Activated CD8-positive, alpha-beta memory T cell treated with anti-CD3 and anti-CD28 coated beads, Interleukin-2, amount 50 U/mL, for 48 hours (primary cell): ENCODE measurements around the gene KLHDC7A.

ENCODE experiments used
- DNase-seq: peaks from one replicate; pipeline ENCODE4 v3.0.0-alpha.2; 2020

Gene KLHDC7A

DNA sequence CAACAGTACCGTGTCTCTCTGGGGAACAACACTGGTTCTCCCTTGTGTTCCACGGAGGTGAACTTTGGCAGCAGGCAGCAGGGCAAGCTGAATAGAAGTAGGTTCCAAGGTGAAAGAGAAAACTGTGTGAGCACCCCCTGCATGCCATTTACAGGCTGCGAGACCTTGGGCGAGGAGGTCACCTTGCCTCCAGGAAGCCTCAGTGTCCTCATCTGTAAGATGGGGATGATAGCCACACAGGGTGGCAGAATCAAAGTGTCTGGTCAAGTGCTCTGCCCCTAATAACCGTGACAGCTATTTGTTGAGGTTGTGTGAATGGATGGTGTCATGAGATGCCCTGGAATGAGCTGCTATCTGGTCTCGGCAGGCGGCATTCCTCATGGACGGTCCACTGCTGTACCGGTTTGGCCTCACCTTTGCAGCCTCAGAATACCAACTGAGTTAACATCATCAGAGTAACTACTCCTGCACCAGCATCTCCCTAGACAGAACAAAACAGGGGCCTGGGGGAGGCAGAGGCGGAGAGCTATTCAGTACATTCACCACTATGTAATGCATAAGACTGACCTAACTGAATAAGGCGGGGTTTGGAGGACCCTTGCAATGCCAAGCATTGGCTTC lies 7.4 kb upstream of the KLHDC7A start:
- no peak for DNase-seq

DNA sequence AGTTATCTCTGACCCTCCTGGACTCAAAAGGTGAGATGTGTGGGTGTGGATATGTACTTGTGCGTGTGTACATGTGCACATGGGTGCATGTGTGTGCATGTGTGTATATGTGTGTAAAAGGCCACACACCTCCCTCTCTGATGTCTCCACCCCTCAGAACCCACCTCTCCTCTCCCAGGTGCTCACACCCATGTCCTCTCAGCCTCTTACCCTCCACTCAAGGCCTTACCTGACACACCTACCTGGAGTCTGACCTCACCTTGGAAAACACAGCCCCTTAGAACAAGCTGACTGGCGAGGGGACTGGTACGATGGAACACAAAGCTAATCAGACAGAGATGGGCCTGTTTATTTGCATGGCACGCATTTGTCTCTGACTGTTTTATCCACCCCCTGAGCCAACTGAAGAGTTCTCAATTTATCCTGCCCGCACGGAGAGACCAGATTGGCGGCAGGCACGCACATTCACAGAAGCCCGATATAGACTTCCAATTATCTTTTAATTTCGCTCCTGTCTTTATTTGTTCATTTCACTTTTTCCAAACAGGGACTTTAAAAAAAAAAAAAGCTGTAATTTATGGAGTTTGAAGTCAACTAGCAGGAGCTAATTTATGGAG lies 6.1 kb upstream of the KLHDC7A start:
- DNase-seq = no peak

DNA sequence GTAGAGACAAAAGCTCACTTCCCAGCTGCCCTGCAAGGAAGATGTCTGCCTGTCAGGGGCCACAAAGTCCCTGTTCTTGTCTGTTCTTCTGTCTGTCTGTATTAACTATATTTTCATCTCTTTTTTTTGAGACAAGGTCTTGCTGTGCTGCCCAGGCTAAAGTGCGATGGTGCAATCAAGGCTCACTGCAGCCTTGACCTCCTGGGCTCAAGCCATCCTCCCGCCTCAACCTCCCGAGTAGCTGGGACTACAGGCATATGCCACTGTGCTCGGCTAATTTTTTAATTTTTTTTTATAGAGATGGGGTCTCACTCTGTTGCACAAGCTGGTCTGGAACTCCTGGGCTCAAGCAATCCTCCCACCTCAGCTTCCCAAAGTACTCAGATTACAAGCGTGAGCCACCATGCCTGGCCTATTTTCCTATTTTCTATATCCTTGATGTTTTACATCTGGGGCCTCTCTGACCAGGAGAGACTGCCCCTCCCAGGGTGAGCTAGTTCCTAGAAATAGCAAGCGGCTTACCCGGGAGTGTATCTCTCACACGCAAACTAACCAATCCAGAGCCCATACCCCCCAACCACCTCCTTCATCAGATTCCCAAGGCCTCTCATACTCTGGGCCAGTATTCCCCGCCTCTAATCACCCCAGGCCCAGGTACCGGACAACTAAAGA lies 5.4 kb upstream of the KLHDC7A start:
- DNase-seq = no peak

- DNase-seq = no peak
Measured at GRCh38 chr1:18479454-18479853, 1.3 kb upstream of the KLHDC7A start.

DNA sequence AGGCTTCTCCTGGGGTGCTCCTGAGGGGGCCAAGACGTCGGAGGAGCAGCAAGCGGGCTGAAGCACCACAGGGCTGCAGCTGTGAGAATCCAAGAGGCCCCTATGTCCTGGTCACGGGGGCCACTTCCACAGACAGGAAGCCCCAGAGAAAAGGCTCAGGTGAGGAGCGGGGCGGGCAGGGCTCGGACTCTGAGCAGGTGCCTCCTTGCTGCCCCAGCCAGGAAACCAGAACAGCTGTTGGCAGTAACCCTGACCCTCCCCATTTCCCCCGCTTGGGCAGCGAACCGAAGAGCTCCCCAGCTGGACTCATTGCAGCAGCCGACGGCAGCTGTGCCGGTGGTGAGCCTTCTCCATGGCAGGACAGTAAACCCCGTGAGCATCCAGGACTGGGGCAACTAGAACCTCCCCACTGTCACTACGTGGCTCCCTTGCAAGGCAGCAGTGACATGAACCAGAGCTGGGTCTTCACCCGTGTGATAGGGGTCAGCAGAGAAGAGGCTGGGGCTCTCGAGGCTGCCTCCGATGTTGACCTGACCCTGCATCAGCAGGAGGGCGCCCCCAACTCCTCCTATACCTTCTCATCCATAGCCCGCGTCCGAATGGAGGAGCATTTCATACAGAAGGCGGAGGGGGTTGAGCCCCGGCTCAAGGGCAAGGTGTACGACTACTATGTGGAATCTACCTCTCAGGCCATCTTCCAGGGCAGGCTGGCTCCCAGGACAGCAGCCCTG lies 625 bp downstream of the KLHDC7A start:
- DNase-seq = no peak

GRCh38 chr1:18481921-18482701 lies 1.4 kb downstream of the KLHDC7A start:
- no peak for DNase-seq

DNA sequence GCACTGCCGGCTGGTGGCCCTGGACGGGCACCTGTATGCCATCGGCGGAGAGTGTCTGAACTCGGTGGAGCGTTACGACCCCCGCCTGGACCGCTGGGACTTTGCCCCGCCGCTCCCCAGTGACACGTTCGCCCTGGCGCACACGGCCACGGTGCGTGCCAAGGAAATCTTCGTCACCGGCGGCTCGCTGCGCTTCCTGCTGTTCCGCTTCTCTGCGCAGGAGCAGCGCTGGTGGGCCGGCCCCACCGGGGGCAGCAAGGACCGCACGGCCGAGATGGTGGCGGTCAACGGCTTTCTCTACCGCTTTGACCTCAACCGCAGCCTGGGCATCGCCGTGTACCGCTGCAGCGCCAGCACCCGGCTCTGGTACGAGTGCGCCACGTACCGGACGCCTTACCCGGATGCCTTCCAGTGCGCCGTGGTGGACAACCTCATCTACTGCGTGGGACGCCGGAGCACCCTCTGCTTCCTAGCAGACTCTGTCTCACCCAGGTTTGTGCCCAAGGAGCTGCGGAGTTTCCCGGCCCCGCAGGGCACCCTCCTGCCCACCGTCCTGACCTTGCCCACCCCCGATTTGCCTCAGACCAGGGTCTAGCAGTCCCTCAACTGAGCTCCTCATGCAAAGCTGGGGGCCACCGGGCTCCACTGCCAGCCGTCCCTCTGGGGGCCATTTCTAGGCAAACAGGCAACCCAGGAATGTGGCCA lies 2.1 kb downstream of the KLHDC7A start:
- no peak for DNase-seq

DNA sequence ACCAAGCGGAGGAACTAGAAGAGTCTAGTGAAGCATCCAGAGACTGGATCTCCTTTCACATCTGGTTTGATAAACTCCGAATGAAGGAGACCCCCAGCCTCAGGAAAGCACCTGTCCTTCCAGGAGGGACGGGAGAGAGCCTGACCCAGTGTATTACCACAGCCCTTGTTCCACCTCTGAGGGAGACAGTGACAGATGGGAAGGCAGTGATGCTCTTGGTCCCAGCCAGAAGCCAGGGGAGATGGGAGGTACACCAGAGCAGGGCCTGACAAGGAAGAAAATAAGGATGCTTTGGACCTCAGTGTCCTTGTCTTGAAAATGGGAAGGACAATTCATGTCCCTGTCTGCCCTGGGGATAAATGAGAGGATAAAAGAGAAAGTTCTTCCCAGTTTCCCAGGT lies 3.5 kb downstream of the KLHDC7A start:
- no peak for DNase-seq

- DNase-seq = no peak
Measured at GRCh38 chr1:18484721-18485120, 4.0 kb downstream of the KLHDC7A start.

DNA sequence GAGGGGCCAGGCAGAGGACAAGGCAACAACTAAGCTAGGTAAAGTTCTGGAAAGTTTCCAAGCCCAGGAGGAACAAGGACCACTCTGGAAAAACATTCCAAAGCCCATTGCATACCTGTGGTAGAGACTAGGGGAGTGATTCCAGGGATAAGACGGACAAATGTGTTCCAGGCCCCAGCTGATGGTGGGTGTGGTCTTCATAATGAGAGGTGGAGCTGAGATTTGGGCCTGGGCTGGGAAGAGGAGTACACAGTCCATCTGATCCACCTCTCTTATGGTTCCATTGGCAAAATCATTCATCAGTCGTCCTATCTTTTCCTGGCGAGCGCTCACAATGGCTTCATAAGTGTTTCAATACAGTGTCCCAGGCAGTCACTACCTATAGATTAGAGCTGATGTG lies 4.5 kb downstream of the KLHDC7A start:
- no peak for DNase-seq

DNA sequence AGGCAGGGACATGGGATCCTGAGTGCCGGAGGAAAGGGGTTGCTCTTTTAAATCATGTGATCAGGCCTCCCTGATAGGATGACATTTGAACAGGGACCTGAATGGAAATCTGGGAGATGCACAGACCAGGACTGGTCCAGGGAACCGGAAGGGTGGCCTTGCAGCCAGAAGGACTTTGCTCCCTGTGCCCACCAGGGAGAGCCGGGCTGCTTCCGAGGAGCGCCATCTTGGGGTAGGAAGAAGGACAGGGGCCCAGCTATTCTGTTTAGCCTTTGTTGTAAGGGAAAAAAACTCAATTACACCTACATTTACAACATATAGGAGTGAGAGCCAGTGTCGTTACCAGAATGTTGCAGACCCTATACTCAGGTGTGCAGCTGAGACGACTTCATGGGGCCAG lies 5.5 kb downstream of the KLHDC7A start:
- DNase-seq = no peak

DNA sequence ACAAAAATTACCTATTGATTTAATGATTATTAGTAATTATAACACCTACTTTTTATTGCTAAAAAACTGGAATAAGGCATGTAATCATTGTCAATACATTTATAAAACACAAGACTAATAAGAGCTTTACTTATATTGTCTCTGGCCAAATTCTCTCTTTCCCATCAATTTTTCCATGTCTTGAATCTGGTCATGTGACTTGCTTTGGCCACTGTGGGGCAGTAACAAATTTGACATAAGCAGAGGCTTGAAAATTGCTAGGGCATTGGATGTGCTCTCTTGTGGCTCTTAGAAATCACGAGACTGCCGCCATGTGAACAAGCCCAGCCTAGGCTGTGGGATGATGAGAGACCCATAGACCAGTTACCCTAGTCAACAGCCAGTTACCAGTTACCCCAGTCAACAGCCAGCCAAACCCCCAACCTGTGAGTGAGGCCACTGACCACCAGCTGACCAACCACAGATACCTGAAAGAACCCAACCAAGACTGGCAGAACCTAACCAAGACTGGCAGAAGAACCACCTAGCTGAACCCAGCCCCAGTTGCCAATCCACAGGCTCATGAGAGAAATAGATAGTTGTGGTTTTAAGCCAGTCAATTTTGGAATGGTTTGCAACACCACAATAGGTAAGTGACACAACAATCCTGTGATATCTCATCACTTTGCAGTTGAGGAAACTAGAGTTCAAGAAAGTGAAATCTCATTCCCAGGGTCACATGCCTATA lies 8.8 kb downstream of the KLHDC7A start:
- no peak for DNase-seq

- no peak for DNase-seq
Measured at GRCh38 chr1:18491168-18491567, 10.4 kb downstream of the KLHDC7A start.

DNA sequence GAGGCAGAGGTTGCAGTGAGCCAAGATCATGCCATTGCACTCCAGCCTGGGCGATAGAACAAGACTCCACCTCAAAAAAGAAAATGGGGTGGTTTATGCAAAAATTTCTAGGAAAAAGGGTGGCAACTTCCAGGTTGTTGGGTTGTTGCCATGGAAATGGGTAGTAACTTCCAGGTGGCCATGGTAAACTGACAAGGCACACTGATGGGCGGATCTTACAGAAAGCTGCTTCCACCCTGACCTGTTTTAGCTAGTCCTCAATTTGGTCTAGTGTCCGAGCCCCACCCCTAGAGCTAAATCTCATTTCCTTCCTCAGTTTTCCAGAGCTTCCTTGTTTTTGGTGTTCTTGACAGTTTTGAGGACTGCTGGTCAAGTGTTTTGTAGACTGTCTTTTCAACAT lies 13.6 kb downstream of the KLHDC7A start:
- no peak for DNase-seq

DNA sequence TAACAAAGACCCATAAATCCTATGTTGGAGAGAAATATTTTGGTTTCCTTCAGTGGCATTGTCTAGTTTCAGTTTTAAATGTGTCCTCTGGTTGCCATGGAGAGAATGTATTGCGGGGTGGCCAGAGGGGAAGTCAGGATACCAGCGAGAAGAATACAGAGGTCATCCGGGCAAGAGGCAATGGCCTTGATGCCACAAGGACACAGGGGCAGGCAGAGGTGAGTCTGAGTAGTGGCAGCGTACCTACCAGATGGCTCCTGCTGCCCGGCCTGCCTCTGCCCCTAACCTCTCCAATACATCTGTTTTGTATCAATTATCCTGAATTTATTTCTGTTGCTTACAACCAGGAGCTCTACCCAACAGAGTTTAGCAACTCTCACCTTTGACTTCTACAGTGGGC lies 14.9 kb downstream of the KLHDC7A start:
- DNase-seq = no peak

DNA sequence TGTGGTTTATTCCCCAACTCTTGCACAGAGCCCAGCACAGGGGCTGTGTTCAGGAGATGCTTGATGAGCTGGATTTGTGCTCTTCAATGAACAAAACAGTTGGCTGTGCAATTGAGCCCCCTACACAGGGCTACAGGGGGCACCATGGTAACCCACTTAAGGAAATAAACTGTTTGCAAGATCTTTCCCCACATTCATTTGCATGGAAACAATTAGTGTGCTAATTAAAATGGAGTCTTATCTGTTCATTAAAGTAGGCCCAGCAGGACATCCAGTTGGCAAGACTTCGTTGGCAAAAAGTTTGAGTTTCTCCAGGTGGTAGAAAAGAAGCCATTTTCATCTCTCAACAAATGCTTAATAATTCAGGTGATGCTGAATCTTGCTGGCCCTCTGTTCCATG lies 15.3 kb downstream of the KLHDC7A start:
- DNase-seq = no peak

- no peak for DNase-seq
Measured at GRCh38 chr1:18496497-18497235, 15.9 kb downstream of the KLHDC7A start.

- DNase-seq = no peak
Measured at GRCh38 chr1:18501833-18502232, 21.1 kb downstream of the KLHDC7A start.

DNA sequence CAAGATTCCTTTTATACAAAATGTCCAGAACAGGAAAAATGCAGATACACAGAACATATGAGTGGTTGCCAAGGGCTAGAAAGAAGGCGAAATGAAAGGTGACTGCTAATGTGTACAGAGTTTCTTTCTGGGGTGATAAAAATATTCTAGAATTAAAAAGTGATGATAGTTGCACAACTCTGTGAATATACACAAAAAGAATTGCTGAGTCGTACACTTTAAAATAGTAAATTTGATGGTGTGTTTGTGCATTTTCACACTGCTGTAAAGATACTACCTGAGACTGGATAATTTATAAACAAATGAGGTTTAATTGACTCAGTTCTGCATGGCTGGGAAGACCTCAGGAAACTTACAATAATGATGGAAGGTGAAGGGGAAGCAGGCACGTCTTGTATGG lies 23.9 kb downstream of the KLHDC7A start:
- DNase-seq = no peak

DNA sequence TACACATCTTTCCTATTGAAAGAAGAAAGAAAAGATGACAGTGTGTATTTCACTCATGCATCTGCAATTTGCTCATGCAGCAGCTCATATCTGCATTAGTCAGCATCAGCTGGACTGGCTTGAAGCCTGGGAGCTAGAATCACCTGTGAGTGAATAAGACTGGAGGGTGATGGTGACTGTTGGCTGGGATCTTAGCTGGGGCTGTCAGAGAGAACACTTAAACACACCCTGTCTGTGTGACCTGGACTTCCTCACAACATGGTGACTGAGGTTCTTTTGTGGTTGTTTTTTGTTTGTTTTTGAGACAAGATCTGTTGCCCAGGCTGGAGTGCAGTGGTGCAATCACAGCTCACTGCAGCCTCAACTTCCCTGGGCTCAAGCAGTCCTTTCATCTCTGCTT lies 24.9 kb downstream of the KLHDC7A start:
- DNase-seq = no peak

- DNase-seq = no peak
Measured at GRCh38 chr1:18508084-18508483, 27.4 kb downstream of the KLHDC7A start.
